ENCODE results near the gene MEIS1.

MEIS1 gene

DNA sequence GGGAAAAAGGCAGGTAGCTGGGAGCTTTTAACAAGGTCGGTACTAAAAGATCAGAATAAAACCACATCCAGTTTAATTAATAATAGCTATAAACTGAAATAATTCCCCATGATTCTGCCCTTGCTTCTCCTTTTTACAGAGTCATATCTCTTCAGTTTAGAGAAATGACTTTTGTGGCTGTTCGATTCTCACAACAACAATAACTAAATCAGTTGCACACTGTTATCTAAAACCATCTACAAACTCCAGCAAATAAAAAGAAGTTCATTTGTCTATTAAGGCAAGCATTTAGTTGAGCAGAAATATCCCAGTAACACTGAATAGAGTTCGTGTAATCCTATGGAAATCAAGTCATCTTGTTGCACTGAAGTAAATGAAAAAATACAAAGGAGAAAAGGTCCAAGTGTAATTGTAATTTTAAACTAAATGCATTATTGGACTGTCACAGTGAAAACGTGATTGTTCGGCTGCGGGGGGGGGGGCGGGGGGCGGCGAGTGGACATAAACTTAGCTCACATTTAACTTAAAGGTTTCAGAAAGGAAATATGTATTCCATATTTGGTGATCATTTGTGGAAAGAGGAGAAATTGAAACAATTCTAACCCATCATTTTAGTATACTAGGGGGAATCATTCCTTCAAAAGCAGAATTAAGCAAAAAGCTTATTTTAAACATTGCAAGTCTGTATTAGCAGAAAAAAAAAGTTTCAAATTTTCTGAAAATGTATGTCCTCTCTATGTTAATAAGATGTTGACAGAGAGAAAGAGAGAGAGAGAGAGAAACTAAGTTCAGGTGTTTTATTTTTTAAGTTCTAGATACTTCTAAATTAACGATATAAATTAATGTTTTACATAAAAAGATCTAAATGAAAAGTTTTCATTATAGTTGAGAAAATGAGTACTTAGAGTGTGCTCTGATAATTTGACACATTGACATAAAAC, 144.5 kb downstream of the MEIS1 start:
- H3K36me3 ChIP-seq (replicated peaks in 1 of 2; ENCODE audit: control insufficient read depth in 2 of 2, insufficient read depth in 2 of 2, low read length in 2 of 2), result no peaks in the 10 kb centered on the region
- H3K23ac ChIP-seq (ENCODE audit: low read depth, low read length, poor library complexity), result no peak overlapping the region
- no peak overlapping the region for H4K8ac ChIP-seq (ENCODE audit: low read depth, low read length)
- peaks cover 9 to 81% (median 53%) of the 10 kb centered on the region in 3 experiments for H3K27me3 ChIP-seq (ENCODE audit: control insufficient read depth in 3 of 3, insufficient read depth in 3 of 3, low read depth in 1 of 3, low read length in 3 of 3)
- H3K14ac ChIP-seq (ENCODE audit: low read length), result no peak overlapping the region
- no peak overlapping the region for H3K4me2 ChIP-seq (ENCODE audit: insufficient read depth, low read length, poor library complexity, severe bottlenecking)
- H2BK12ac ChIP-seq (ENCODE audit: low read length), result no peak overlapping the region
- H4K91ac ChIP-seq (ENCODE audit: low read depth, low read length, poor library complexity), result no peak overlapping the region
- H3K9ac ChIP-seq (ENCODE audit: low read depth, low read length, poor library complexity), result no peak overlapping the region
- no peak overlapping the region for H3K4me3 ChIP-seq (ENCODE audit: low read length in 2 of 2)
- peaks cover 12 to 26% of the 10 kb centered on the region in 2 donors for H3K4me1 ChIP-seq (ENCODE audit: control insufficient read depth in 2 of 2, insufficient read depth in 1 of 2, low read depth in 1 of 2, low read length in 2 of 2)
- H3K79me1 ChIP-seq (ENCODE audit: low read depth, low read length), result no peaks in the 10 kb centered on the region
- H3K4ac ChIP-seq (ENCODE audit: low read length), result no peak overlapping the region
- WGBS, 2 donors (ENCODE audit: extremely low coverage in 2 of 2, insufficient read length in 2 of 2, insufficient replicate concordance in 1 of 2), result no CpG with 5 or more reads among the region's 10 CpGs
- no peak overlapping the region for H2BK120ac ChIP-seq (ENCODE audit: low read depth, low read length)
- DNase-seq (ENCODE audit: low spot score), result no peak
- H2BK15ac ChIP-seq (ENCODE audit: low read length), result no peak overlapping the region
- H3K18ac ChIP-seq (ENCODE audit: low read length), result no peak overlapping the region
- no peak overlapping the region for H3K27ac ChIP-seq (replicated peaks; ENCODE audit: low read length)
- no peak overlapping the region for H2AK5ac ChIP-seq (ENCODE audit: low read depth, low read length)
- H2BK5ac ChIP-seq (ENCODE audit: low read length), result no peak overlapping the region
- peaks cover 0 to 13% of the 10 kb centered on the region in 2 donors for H3K9me3 ChIP-seq (replicated peaks in 1 of 2; ENCODE audit: control insufficient read depth in 2 of 2, insufficient read depth in 1 of 2, low read depth in 1 of 2, low read length in 2 of 2)
- H2AFZ ChIP-seq (ENCODE audit: low read length), result no peak overlapping the region

DNA sequence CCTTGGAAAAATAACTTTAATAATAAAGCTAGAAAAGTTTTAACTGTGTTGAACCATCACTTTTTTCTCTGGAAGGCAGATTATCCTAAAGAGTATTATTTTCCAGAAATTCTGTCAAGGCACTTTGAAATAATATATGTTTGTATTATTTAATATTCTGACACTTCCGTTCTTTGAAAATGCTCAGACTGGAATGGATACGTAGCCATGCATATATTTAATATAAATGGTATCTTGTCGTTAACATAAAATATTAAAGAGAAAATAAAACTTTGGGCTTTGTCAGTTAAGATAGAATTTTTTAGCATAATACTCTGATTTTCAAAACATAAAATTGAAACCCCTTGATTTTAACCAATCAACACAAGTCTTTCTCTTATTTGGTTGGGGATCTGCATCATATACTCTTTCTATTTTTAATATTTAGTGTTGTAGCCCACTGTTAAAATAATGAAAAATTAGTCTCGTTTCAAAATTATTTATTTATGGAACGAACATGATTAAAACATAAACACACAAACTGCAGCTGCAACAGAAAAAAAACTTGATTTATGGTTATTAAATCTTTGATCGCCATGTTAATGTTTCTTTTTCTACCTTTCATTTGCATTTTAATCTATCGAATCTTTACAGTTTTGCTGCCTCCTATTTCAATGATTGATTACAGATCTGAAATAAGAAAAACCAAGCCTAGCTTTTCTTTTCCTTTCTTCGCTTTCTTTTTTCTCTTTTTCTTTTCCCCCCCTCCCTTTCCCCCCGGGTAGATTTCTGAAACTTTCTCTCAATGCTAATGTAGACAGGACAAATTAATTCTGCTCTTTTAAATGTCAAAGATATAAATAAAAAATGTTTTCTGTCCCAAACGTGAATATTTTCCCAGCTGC, 145.5 kb downstream of the MEIS1 start:
- Histone ChIP-seq H3K9ac (ENCODE audit: low read depth, low read length, poor library complexity) (no peak overlapping the region), H3K27ac (replicated peaks; ENCODE audit: low read length) (no peak overlapping the region), H3K4me1 (ENCODE audit: control insufficient read depth in 2 of 2, insufficient read depth in 1 of 2, low read depth in 1 of 2, low read length in 2 of 2) (peaks cover 12 to 24% of the 10 kb centered on the region in 2 donors), H4K8ac (ENCODE audit: low read depth, low read length) (no peak overlapping the region), H2BK15ac (ENCODE audit: low read length) (no peak overlapping the region), H3K23ac (ENCODE audit: low read depth, low read length, poor library complexity) (no peak overlapping the region), H3K4me3 (ENCODE audit: low read length in 2 of 2) (no peak overlapping the region), H2BK5ac (ENCODE audit: low read length) (no peak overlapping the region), H2BK12ac (ENCODE audit: low read length) (no peak overlapping the region), H3K79me1 (ENCODE audit: low read depth, low read length) (no peaks in the 10 kb centered on the region), H3K9me3 (replicated peaks in 1 of 2; ENCODE audit: control insufficient read depth in 2 of 2, insufficient read depth in 1 of 2, low read depth in 1 of 2, low read length in 2 of 2) (peaks cover 0 to 13% of the 10 kb centered on the region in 2 donors), H3K4me2 (ENCODE audit: insufficient read depth, low read length, poor library complexity, severe bottlenecking) (peak overlapping the region; percentile 89), H3K4ac (ENCODE audit: low read length) (no peak overlapping the region), H4K91ac (ENCODE audit: low read depth, low read length, poor library complexity) (no peak overlapping the region), H2AFZ (ENCODE audit: low read length) (no peak overlapping the region), H2AK5ac (ENCODE audit: low read depth, low read length) (no peak overlapping the region), H3K36me3 (replicated peaks in 1 of 2; ENCODE audit: control insufficient read depth in 2 of 2, insufficient read depth in 2 of 2, low read length in 2 of 2) (no peaks in the 10 kb centered on the region), H3K18ac (ENCODE audit: low read length) (no peak overlapping the region), H2BK120ac (ENCODE audit: low read depth, low read length) (no peak overlapping the region), H3K14ac (ENCODE audit: low read length) (no peak overlapping the region), H3K27me3 (ENCODE audit: control insufficient read depth in 3 of 3, insufficient read depth in 3 of 3, low read depth in 1 of 3, low read length in 3 of 3) (peaks cover 9 to 84% (median 53%) of the 10 kb centered on the region in 3 experiments)
- DNase-seq (ENCODE audit: low spot score), result no peak
- whole genome bisulfite sequencing, 2 donors (ENCODE audit: extremely low coverage in 2 of 2, insufficient read length in 2 of 2, insufficient replicate concordance in 1 of 2), result no CpG with 5 or more reads among the region's 10 CpGs

DNA sequence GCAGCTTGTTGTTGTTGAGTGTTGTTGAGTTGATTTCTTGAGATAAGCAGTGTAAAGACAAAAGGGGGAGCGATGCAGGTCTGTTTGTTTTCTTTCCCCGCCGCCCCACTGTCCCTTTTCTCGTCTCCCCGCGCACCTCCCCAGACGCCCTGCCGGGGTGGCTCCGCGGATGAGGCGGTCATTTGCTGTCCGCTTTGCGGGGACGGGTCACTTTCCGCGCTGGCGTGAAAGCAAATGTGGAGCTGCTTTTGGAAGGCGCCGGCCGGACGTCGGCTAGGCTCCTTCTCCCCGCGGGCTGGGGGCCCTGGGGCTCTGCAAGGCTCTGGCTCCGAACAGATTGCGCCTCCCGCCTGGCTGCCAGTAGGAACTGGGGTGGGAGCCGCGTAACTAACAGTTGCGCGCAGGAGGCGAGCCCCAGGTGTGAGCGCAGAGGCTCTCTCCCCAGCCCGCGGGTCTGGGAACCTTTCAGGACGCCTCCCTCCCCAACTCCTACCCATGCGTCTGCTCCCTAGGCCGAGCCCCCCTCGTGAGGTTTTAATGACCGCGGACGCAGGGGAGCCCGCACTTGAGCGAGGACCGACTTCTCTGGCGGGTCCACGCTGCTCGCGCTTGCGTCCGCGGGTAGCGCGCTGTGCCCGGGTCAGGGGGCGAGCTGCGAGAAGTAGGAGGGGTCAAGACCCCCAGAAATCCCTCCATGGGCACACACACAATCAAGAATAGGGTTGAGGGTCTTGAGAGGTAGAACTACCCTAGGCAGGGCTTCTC, 146.6 kb downstream of the MEIS1 start:
- H4K8ac ChIP-seq (ENCODE audit: low read depth, low read length), result peak overlapping the region; percentile 5
- WGBS, 2 donors (ENCODE audit: extremely low coverage in 2 of 2, insufficient read length in 2 of 2, insufficient replicate concordance in 1 of 2), result no CpG with 5 or more reads among the region's 57 CpGs
- H3K4ac ChIP-seq (ENCODE audit: low read length), result no peak overlapping the region
- no peak overlapping the region for H2BK15ac ChIP-seq (ENCODE audit: low read length)
- H2AK5ac ChIP-seq (ENCODE audit: low read depth, low read length), result no peak overlapping the region
- H3K27ac ChIP-seq (replicated peaks; ENCODE audit: low read length), result no peak overlapping the region
- peak overlapping the region; percentile 51 for H2AFZ ChIP-seq (ENCODE audit: low read length)
- no peaks in the 10 kb centered on the region for H3K79me1 ChIP-seq (ENCODE audit: low read depth, low read length)
- peaks cover 0 to 13% of the 10 kb centered on the region in 2 donors for H3K9me3 ChIP-seq (replicated peaks in 1 of 2; ENCODE audit: control insufficient read depth in 2 of 2, insufficient read depth in 1 of 2, low read depth in 1 of 2, low read length in 2 of 2)
- H3K18ac ChIP-seq (ENCODE audit: low read length), result peak overlapping the region; percentile 80
- H3K4me1 ChIP-seq (ENCODE audit: control insufficient read depth in 2 of 2, insufficient read depth in 1 of 2, low read depth in 1 of 2, low read length in 2 of 2), result peaks cover 12 to 23% of the 10 kb centered on the region in 2 donors
- no peaks in the 10 kb centered on the region for H3K36me3 ChIP-seq (replicated peaks in 1 of 2; ENCODE audit: control insufficient read depth in 2 of 2, insufficient read depth in 2 of 2, low read length in 2 of 2)
- no peak overlapping the region for H3K14ac ChIP-seq (ENCODE audit: low read length)
- H3K4me3 ChIP-seq (ENCODE audit: low read length in 2 of 2), result peak overlapping the region in 1 of 2 donors; percentile 72
- peak overlapping the region; percentile 30 for H3K9ac ChIP-seq (ENCODE audit: low read depth, low read length, poor library complexity)
- DNase-seq (ENCODE audit: low spot score), result peak; percentile 52
- peak overlapping the region; percentile 89 for H3K4me2 ChIP-seq (ENCODE audit: insufficient read depth, low read length, poor library complexity, severe bottlenecking)
- peaks cover 9 to 85% (median 51%) of the 10 kb centered on the region in 3 experiments for H3K27me3 ChIP-seq (ENCODE audit: control insufficient read depth in 3 of 3, insufficient read depth in 3 of 3, low read depth in 1 of 3, low read length in 3 of 3)
- H3K23ac ChIP-seq (ENCODE audit: low read depth, low read length, poor library complexity), result peak overlapping the region; percentile 38
- H2BK5ac ChIP-seq (ENCODE audit: low read length), result no peak overlapping the region
- no peak overlapping the region for H4K91ac ChIP-seq (ENCODE audit: low read depth, low read length, poor library complexity)
- H2BK120ac ChIP-seq (ENCODE audit: low read depth, low read length), result no peak overlapping the region
- H2BK12ac ChIP-seq (ENCODE audit: low read length), result no peak overlapping the region

Data from neuronal stem cell (in vitro differentiated cells).